Sigmoid colon (tissue), 4 donors: ENCODE measurements around the gene PTPRU.

Experiments used
- POLR2A ChIP-seq, 2 donors: fragments of 450-650 bp; IDR thresholded peaks; one replicate each; pipeline ENCODE4 v1.6.1; 2016; ENCODE audit warnings: antibody characterized with exemption in 2 of 2, mild to moderate bottlenecking in 2 of 2, moderate library complexity in 2 of 2
- POLR2AphosphoS5 ChIP-seq, 4 donors: sonication (generic); formaldehyde crosslinking; IDR thresholded peaks; one replicate each; pipeline ENCODE4 v1.6.1; 2017; ENCODE audit warnings: antibody characterized with exemption in 4 of 4
- TF ChIP-seq, protein P1 (sequence below), 4 experiments: fragments of 450-650 bp in 3 of 4; fragments of 200-600 bp in 1 of 4; IDR thresholded peaks; one replicate each; pipeline ENCODE4 v1.5.1; 2016 to 2019; ENCODE audit warnings: antibody characterized with exemption in 4 of 4, mild to moderate bottlenecking in 3 of 4, moderate library complexity in 2 of 4

DNA sequence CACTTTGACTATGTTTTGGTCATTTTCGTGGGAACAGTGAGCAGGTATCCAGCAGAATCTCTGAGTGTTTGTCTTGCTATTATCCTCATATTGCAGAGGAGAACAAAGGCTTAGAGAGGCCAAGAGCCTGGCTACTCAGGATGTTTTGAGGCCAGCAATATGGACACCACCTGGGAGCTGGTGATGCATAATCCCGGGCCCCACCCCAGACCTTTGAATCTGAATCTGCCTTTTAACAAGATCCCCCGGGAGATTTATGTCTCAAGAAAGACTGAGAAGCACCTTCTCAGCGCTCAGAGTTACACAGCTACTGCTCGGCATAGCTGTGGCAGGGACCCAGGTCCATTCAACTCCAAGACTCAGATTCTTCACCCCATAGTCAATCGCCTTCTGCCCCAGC, 72.8 kb downstream of the PTPRU start:
- TF ChIP-seq POLR2A (IDR thresholded peaks at IDR 0.05) (no peak), POLR2AphosphoS5 (IDR thresholded peaks at IDR 0.05) (no peak)
- TF ChIP-seq, protein P1, sequence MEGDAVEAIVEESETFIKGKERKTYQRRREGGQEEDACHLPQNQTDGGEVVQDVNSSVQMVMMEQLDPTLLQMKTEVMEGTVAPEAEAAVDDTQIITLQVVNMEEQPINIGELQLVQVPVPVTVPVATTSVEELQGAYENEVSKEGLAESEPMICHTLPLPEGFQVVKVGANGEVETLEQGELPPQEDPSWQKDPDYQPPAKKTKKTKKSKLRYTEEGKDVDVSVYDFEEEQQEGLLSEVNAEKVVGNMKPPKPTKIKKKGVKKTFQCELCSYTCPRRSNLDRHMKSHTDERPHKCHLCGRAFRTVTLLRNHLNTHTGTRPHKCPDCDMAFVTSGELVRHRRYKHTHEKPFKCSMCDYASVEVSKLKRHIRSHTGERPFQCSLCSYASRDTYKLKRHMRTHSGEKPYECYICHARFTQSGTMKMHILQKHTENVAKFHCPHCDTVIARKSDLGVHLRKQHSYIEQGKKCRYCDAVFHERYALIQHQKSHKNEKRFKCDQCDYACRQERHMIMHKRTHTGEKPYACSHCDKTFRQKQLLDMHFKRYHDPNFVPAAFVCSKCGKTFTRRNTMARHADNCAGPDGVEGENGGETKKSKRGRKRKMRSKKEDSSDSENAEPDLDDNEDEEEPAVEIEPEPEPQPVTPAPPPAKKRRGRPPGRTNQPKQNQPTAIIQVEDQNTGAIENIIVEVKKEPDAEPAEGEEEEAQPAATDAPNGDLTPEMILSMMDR (IDR thresholded peaks at IDR 0.05): no peak
